PC-3 (cell line): ENCODE results near the gene SAMM50. TPM values are rescaled to one million over a fixed set of nuclear protein-coding genes. Genes with fewer than 3 reads are reported as not detected.

Experiments used
- ATAC-seq: fragments of 200-7000 bp; cut with Tn5 transposase; 2 replicates; pipeline ENCODE4 v1.9.1; 2020; ENCODE audit warnings: mild to moderate bottlenecking, moderate library complexity
- BruUV-seq: library from RNA; stranded (reverse); fragments of 400-500 nt; replicated peaks from 2 replicates; lab custom pipeline; 2021; lab: Mats Ljungman, UMichigan
- CTCF ChIA-PET: fragments of 300-600 bp; sonication (Branson Sonifier 250); formaldehyde crosslinking; loops from one replicate; lab custom pipeline; 2022; ENCODE audit warnings: antibody characterized with exemption; lab: Charles Lee
- POLR2A ChIA-PET: fragments of 300-600 bp; sonication (Branson Sonifier 250); formaldehyde crosslinking; loops from one replicate; lab custom pipeline; 2022; ENCODE audit warnings: antibody characterized with exemption; ENCODE audit not compliant: unreplicated experiment; lab: Charles Lee
- DNase-seq: peaks from one replicate; pipeline ENCODE4 v3.0.0-alpha.2; 2015
- H2AFZ ChIP-seq: fragments of 300-600 bp; sonication (generic); 2 replicates; pipeline ENCODE4 v1.6.0; 2016; ENCODE audit warnings: antibody characterized with exemption, low read length
- H3F3A ChIP-seq: fragments of 300-600 bp; sonication (generic); one replicate; pipeline ENCODE4 v1.6.0; 2017; ENCODE audit warnings: antibody characterized with exemption, low read length, control low read depth, mild to moderate bottlenecking; ENCODE audit not compliant: unreplicated experiment
- H3K27ac ChIP-seq: fragments of 300-600 bp; sonication (generic); 2 replicates; pipeline ENCODE4 v1.5.1; 2016; ENCODE audit warnings: mild to moderate bottlenecking, low read length
- H3K27me3 ChIP-seq: fragments of 300-600 bp; sonication (generic); 2 replicates; pipeline ENCODE4 v1.6.1; 2016; ENCODE audit warnings: low read length, mixed read lengths
- H3K36me3 ChIP-seq: fragments of 300-600 bp; sonication (generic); 2 replicates; pipeline ENCODE4 v1.6.1; 2016; ENCODE audit warnings: low read depth, mixed run types, low read length, mixed read lengths
- H3K4me1 ChIP-seq: fragments of 300-600 bp; sonication (generic); 2 replicates; pipeline ENCODE4 v1.5.1; 2016; ENCODE audit warnings: low read length; ENCODE audit not compliant: insufficient read depth
- H3K4me2 ChIP-seq: fragments of 300-600 bp; sonication (generic); 2 replicates; pipeline ENCODE4 v1.6.0; 2016; ENCODE audit warnings: low read length
- H3K4me3 ChIP-seq: fragments of 300-600 bp; sonication (generic); 2 replicates; pipeline ENCODE4 v1.5.1; 2016; ENCODE audit warnings: mild to moderate bottlenecking, low read length, mixed read lengths
- H3K79me2 ChIP-seq: fragments of 300-600 bp; sonication (generic); 2 replicates; pipeline ENCODE4 v1.6.1; 2017; ENCODE audit warnings: low read length, mixed read lengths
- H3K9ac ChIP-seq: fragments of 300-600 bp; sonication (generic); 2 replicates; pipeline ENCODE4 v1.6.0; 2016; ENCODE audit warnings: mild to moderate bottlenecking, low read length
- H3K9me2 ChIP-seq: fragments of 300-600 bp; sonication (generic); replicated peaks from 2 replicates; pipeline ENCODE4 v1.6.1; 2016; ENCODE audit warnings: mixed run types, low read length, mixed read lengths
- H3K9me3 ChIP-seq: fragments of 300-600 bp; sonication (generic); 2 replicates; pipeline ENCODE4 v1.6.1; 2016; ENCODE audit warnings: low read length, mixed read lengths
- H4K20me1 ChIP-seq: fragments of 300-600 bp; sonication (generic); 2 replicates; pipeline ENCODE4 v1.6.1; 2016; ENCODE audit warnings: low read length, mixed read lengths
- EZH2 ChIP-seq: fragments of 300-600 bp; sonication (generic); IDR thresholded peaks from one replicate; pipeline ENCODE4 v1.6.1; 2017; ENCODE audit warnings: antibody characterized with exemption, mild to moderate bottlenecking, low read length; ENCODE audit not compliant: unreplicated experiment
- EZH2phosphoT487 ChIP-seq: fragments of 300-600 bp; sonication (generic); IDR thresholded peaks from 2 replicates; pipeline ENCODE4 v1.6.1; 2018; ENCODE audit warnings: mild to moderate bottlenecking, antibody characterized with exemption, low read length, borderline replicate concordance
- intact Hi-C: fragments of 100-400 bp; cut with micrococcal nuclease; formaldehyde crosslinking; loops from 2 replicates; pipeline ENCODE4 v1.9.0; 2023
- total RNA-seq: library from RNA; depleted of rRNA; stranded (reverse); fragments of >200 nt; gene quantifications from 2 replicates; pipeline ENCODE4 v1.2.3, GENCODE V29; 2014
- TF ChIP-seq, protein P1 (sequence below): fragments of 300-600 bp; sonication (generic); conservative IDR thresholded peaks from 2 replicates; pipeline ENCODE4 v1.5.1; 2017; ENCODE audit warnings: antibody characterized with exemption, low read depth, mild to moderate bottlenecking, low read length

The SAMM50 gene
- total RNA-seq, 1 experiment from 2014 or later = 34.5 TPM

DNA sequence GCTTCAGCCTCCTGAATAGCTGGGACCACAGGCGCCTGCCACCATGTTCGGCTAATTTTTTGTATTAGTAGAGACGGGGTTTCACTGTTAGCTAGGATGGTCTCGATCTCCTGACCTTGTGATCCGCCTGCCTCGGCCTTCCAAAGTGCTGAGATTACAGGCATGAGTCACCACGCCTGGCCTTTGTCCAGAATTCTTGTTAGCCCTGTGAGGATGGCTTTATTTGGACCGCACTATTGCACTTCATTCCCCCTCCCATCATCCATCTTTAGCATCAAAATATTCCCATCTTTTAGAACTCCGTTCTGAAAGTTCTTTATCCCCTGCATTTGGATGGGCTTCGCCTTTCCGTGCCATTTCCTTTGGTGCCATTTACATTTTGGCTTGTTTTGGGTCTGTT lies 2.6 kb downstream of the SAMM50 start:
- Histone ChIP-seq H3K4me3 (no peak overlapping the region), H3K27ac (no peak overlapping the region), H3K4me1 (peaks cover 27% of the 10 kb centered on the region), H4K20me1 (no peaks in the 10 kb centered on the region), H3K79me2 (peaks cover 79% of the 10 kb centered on the region), H3K4me2 (no peak overlapping the region), H3F3A (no peaks in the 10 kb centered on the region), H3K9me3 (no peaks in the 10 kb centered on the region), H2AFZ (no peak overlapping the region), H3K9me2 (no peaks in the 10 kb centered on the region), H3K36me3 (no peaks in the 10 kb centered on the region; the same call in 1 of the 2 replicates), H3K9ac (no peak overlapping the region), H3K27me3 (no peaks in the 10 kb centered on the region)
- ATAC-seq (no peak), DNase-seq (peak; percentile 15)
- POLR2A ChIA-PET = no interaction called here
- BruUV-seq = no TSS peak
- TF ChIP-seq EZH2 (no peak), EZH2phosphoT487 (no peak)
- TF ChIP-seq, protein P1, sequence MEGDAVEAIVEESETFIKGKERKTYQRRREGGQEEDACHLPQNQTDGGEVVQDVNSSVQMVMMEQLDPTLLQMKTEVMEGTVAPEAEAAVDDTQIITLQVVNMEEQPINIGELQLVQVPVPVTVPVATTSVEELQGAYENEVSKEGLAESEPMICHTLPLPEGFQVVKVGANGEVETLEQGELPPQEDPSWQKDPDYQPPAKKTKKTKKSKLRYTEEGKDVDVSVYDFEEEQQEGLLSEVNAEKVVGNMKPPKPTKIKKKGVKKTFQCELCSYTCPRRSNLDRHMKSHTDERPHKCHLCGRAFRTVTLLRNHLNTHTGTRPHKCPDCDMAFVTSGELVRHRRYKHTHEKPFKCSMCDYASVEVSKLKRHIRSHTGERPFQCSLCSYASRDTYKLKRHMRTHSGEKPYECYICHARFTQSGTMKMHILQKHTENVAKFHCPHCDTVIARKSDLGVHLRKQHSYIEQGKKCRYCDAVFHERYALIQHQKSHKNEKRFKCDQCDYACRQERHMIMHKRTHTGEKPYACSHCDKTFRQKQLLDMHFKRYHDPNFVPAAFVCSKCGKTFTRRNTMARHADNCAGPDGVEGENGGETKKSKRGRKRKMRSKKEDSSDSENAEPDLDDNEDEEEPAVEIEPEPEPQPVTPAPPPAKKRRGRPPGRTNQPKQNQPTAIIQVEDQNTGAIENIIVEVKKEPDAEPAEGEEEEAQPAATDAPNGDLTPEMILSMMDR = no peak
- intact Hi-C loops = no loop called here
- CTCF ChIA-PET = no interaction called here

DNA sequence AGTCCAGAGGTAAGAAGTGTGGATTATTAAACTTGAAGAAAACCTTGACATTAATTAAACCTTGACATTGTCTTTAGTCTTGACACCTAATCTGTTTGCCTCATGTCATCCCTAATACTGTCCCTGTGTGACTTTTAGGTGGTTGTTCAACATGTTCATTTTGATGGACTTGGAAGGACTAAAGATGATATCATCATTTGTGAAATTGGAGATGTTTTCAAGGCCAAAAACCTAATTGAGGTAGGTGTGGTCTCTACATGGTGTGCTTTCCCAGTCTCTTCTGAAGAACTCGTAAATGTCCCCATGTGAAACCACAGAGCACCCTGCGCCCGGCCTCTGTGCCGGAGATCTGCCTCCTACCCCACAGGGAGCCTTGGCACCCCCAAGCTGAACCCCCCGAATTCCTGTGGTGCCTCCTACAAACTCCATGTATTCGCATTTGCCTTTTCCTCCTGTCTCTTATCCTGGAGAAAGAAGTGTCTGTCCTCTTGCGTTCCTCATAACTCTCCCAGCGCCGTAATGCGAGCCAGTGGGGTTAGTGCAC lies 9.1 kb downstream of the SAMM50 start:
- DNase-seq (no peak), ATAC-seq (no peak)
- no peak overlapping the region for H3K4me2 ChIP-seq
- no peaks in the 10 kb centered on the region for H3K4me1 ChIP-seq
- H3K9me2 ChIP-seq = no peaks in the 10 kb centered on the region
- TF ChIP-seq EZH2phosphoT487 (no peak), EZH2 (no peak)
- TF ChIP-seq, protein P1 = no peak
- intact Hi-C loops = no loop called here
- no peak overlapping the region for H2AFZ ChIP-seq
- no TSS peak for BruUV-seq
- no peak overlapping the region for H3K27ac ChIP-seq
- ChIA-PET POLR2A (no interaction called here), CTCF (no interaction called here)
- no peaks in the 10 kb centered on the region for H3F3A ChIP-seq
- H3K27me3 ChIP-seq = no peaks in the 10 kb centered on the region
- no peak overlapping the region for H3K4me3 ChIP-seq
- H3K9ac ChIP-seq = no peak overlapping the region
- peaks cover 27% of the 10 kb centered on the region for H3K79me2 ChIP-seq
- no peaks in the 10 kb centered on the region for H4K20me1 ChIP-seq
- H3K36me3 ChIP-seq = peaks cover 19% of the 10 kb centered on the region
- H3K9me3 ChIP-seq = no peaks in the 10 kb centered on the region

DNA sequence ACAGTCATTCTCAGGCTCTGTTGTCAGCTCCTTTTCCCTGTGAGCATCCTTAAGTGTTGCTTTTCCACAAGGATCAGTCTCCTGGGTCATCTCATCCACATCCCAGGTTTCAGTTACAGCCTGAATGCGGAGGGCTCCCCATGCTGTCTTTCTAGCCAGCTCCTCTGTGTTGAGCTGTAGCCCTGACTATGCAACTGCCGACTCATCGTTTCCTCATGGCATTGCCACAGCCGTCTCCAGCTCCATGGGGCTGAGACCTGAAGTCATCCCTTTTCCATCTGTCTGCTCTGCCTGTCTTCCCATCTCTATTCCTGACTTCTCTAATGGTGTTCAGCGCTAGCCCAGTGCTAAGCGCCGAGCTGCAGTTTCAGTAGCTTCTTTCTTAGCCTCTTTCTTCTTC lies 11.8 kb downstream of the SAMM50 start:
- peaks cover 19% of the 10 kb centered on the region for H3K36me3 ChIP-seq
- intact Hi-C loops = no loop called here
- TF ChIP-seq EZH2phosphoT487 (no peak), EZH2 (no peak)
- TF ChIP-seq, protein P1 = no peak
- H3F3A ChIP-seq = no peaks in the 10 kb centered on the region
- DNase-seq (no peak), ATAC-seq (no peak)
- no peaks in the 10 kb centered on the region for H3K4me1 ChIP-seq
- 0 out of 2 replicates have a peak, but pooled peaks cover 4% of the 10 kb centered on the region for H3K79me2 ChIP-seq
- no peak overlapping the region for H3K4me2 ChIP-seq
- CTCF ChIA-PET = no interaction called here
- H3K4me3 ChIP-seq = no peak overlapping the region
- no TSS peak for BruUV-seq
- no peaks in the 10 kb centered on the region for H3K9me3 ChIP-seq
- H4K20me1 ChIP-seq = no peaks in the 10 kb centered on the region
- no peak overlapping the region for H3K9ac ChIP-seq
- POLR2A ChIA-PET = no interaction called here
- no peak overlapping the region for H3K27ac ChIP-seq
- no peak overlapping the region for H2AFZ ChIP-seq
- no peaks in the 10 kb centered on the region for H3K27me3 ChIP-seq
- no peaks in the 10 kb centered on the region for H3K9me2 ChIP-seq
